A549 (cell line): ENCODE measurements around the gene ENTPD6.

Experiments
- CHD4 ChIP-seq: fragments of 200-600 bp; sonication (generic); IDR thresholded peaks from 2 replicates; pipeline ENCODE4 v1.6.1; 2016; ENCODE audit warnings: antibody characterized with exemption, mild to moderate bottlenecking, borderline replicate concordance
- CTCF ChIP-seq: fragments of >200 bp; sonication (Bioruptor Twin); formaldehyde crosslinking; IDR thresholded peaks from 3 replicates; pipeline ENCODE4 v1.5.1; 2016
- NR3C1 ChIP-seq: fragments of >200 bp; sonication (Bioruptor Twin); formaldehyde crosslinking; IDR thresholded peaks from 3 replicates; pipeline ENCODE4 v1.6.1; 2017
- POLR2A ChIP-seq: IDR thresholded peaks from 2 replicates; pipeline ENCODE4 v1.6.1; 2012; ENCODE audit warnings: mild to moderate bottlenecking, low read length
- POLR2AphosphoS2 ChIP-seq: conservative IDR thresholded peaks from 2 replicates; pipeline ENCODE4 v1.6.1; 2012; ENCODE audit warnings: low read length, improper control_type of control experiment, inconsistent platforms
- REST ChIP-seq: fragments of 200-600 bp; sonication (generic); IDR thresholded peaks from 2 replicates; pipeline ENCODE4 v1.6.1; 2016; ENCODE audit warnings: antibody characterized with exemption, mild to moderate bottlenecking, moderate library complexity
- TFCP2L1 ChIP-seq: fragments of 250-450 bp; sonication (Bioruptor Pico); IDR thresholded peaks from 2 replicates; pipeline ENCODE4 v1.5.0; 2021; ENCODE audit warnings: mild to moderate bottlenecking

- TF ChIP-seq NR3C1 (no peak), POLR2AphosphoS2 (no peak), REST (no peak), CTCF (no peak), CHD4 (no peak), POLR2A (no peak), TFCP2L1 (CRISPR knock-in tag) (no peak)
Observed at GRCh38 chr20:25254571-25254970, 59.1 kb downstream of the ENTPD6 start.
